SK-N-SH (cell line): ENCODE results near the gene NOTCH1. TPM values are rescaled to one million over a fixed set of nuclear protein-coding genes. Genes with fewer than 3 reads are reported as not detected.

Source experiments
- CTCF ChIA-PET: fragments of 300-600, 350-600 bp; formaldehyde crosslinking; extraction: SDS; loops from one replicate; lab custom pipeline; 2021; lab: Yijun Ruan, JAX
- POLR2A ChIA-PET: fragments of 350-600 bp; sonication (Branson Sonifier 250); formaldehyde crosslinking; extraction: SDS; loops from one replicate; lab custom pipeline; 2020; ENCODE audit warnings: antibody characterized with exemption, inconsistent platforms; lab: Yijun Ruan, JAX
- DNase-seq: peaks from one replicate; pipeline ENCODE4 v3.0.0; 2012
- H2AFZ ChIP-seq: fragments of 200-600 bp; sonication (generic); 2 replicates; pipeline ENCODE4 v1.8.1; 2016; ENCODE audit warnings: antibody characterized with exemption, mild to moderate bottlenecking, low read depth
- H3F3A ChIP-seq: fragments of 200-600 bp; sonication (generic); replicated peaks from 2 replicates; pipeline ENCODE3; 2016; ENCODE audit warnings: antibody characterized with exemption, mild to moderate bottlenecking; ENCODE audit not compliant: insufficient read depth
- H3K27ac ChIP-seq, 2 experiments: fragments of 200-500 bp in 1 of 2; fragments of 200-600 bp in 1 of 2; sonication (Bioruptor generic) in 1 of 2; sonication (generic), shearing (Covaris generic) in 1 of 2; 2 replicates each; pipeline versions ENCODE4 v1.5.1 to v1.6.1; 2014 to 2016; ENCODE audit warnings: low read depth in 2 of 2, inconsistent platforms in 1 of 2, low read length in 1 of 2, mild to moderate bottlenecking in 1 of 2, mixed read lengths in 1 of 2
- H3K27me3 ChIP-seq: fragments of 200-600 bp; sonication (generic), shearing (Covaris generic); 2 replicates; pipeline ENCODE4 v1.6.1; 2016; ENCODE audit warnings: mixed run types; ENCODE audit not compliant: insufficient read depth
- H3K36me3 ChIP-seq, 2 experiments: fragments of 200-500 bp in 1 of 2; fragments of 200-600 bp in 1 of 2; sonication (Bioruptor generic) in 1 of 2; sonication (generic) in 1 of 2; replicated peaks in 1 of 2; 2 replicates each; pipeline versions ENCODE3 to v1.5.1; 2014 to 2016; ENCODE audit warnings: low read length in 1 of 2, mild to moderate bottlenecking in 1 of 2; ENCODE audit not compliant: insufficient read depth in 2 of 2, control insufficient read depth in 1 of 2
- H3K4me1 ChIP-seq, 2 experiments: fragments of 200-500 bp in 1 of 2; fragments of 200-600 bp in 1 of 2; sonication (Bioruptor generic) in 1 of 2; sonication (generic), shearing (Covaris generic) in 1 of 2; 2 replicates each; pipeline versions ENCODE4 v1.5.1 to v1.6.1; 2014 to 2016; ENCODE audit warnings: low read depth in 1 of 2, low read length in 1 of 2, mixed run types in 1 of 2; ENCODE audit not compliant: insufficient read depth in 2 of 2, control insufficient read depth in 1 of 2
- H3K4me2 ChIP-seq: fragments of 200-600 bp; sonication (generic), shearing (Covaris generic); 2 replicates; pipeline ENCODE4 v1.6.1; 2017; ENCODE audit warnings: mixed run types
- H3K4me3 ChIP-seq, 2 experiments: fragments of 200-500 bp in 1 of 2; fragments of 200-600 bp in 1 of 2; sonication (Bioruptor generic) in 1 of 2; sonication (generic), shearing (Covaris generic) in 1 of 2; 2 replicates each; pipeline versions ENCODE4 v1.5.1 to v1.8.1; 2014 to 2016; ENCODE audit warnings: low read depth in 2 of 2, inconsistent platforms in 1 of 2, low read length in 1 of 2, mild to moderate bottlenecking in 1 of 2, mixed read lengths in 1 of 2, moderate library complexity in 1 of 2
- H3K79me2 ChIP-seq: fragments of 200-600 bp; sonication (generic); 2 replicates; pipeline ENCODE4 v1.8.1; 2017; ENCODE audit warnings: mild to moderate bottlenecking; ENCODE audit not compliant: insufficient read depth
- H3K9ac ChIP-seq: fragments of 200-600 bp; sonication (generic); 2 replicates; pipeline ENCODE4 v1.6.1; 2017; ENCODE audit warnings: mixed run types
- H3K9me2 ChIP-seq: fragments of 200-600 bp; sonication (generic); 2 replicates; pipeline ENCODE4 v1.6.1; 2017; ENCODE audit warnings: mixed run types
- H3K9me3 ChIP-seq: fragments of 200-600 bp; sonication (generic); 2 replicates; pipeline ENCODE4 v1.6.1; 2017; ENCODE audit warnings: mixed run types, mild to moderate bottlenecking, moderate library complexity
- H4K20me1 ChIP-seq: fragments of 200-600 bp; sonication (generic); 2 replicates; pipeline ENCODE4 v1.6.1; 2017; ENCODE audit warnings: mild to moderate bottlenecking, mixed run types; ENCODE audit not compliant: insufficient read depth
- ELF1 ChIP-seq: IDR thresholded peaks from 2 replicates; pipeline ENCODE4 v1.4.0; 2012
- EP300 ChIP-seq, 2 experiments: IDR thresholded peaks; 2 replicates each; pipeline versions ENCODE4 v1.4.0 to v1.6.1; 2012; ENCODE audit warnings: borderline replicate concordance in 1 of 2, low read depth in 1 of 2, low read length in 1 of 2
- MXI1 ChIP-seq: IDR thresholded peaks from 2 replicates; pipeline ENCODE4 v1.6.1; 2012; ENCODE audit warnings: mild to moderate bottlenecking, low read depth, low read length, improper control_type of control experiment
- PBX3 ChIP-seq: IDR thresholded peaks from 2 replicates; pipeline ENCODE4; 2012
- POLR2AphosphoS5 ChIP-seq: IDR thresholded peaks from 2 replicates; pipeline ENCODE4 v1.6.1; 2012; ENCODE audit warnings: low read depth, low read length
- RCOR1 ChIP-seq: fragments of 150-350 bp; IDR thresholded peaks from 2 replicates; pipeline ENCODE4 v1.6.1; 2017; ENCODE audit warnings: antibody characterized with exemption, low read length
- RXRA ChIP-seq: IDR thresholded peaks from 2 replicates; pipeline ENCODE4 v1.4.0; 2012; ENCODE audit warnings: low read depth, mild to moderate bottlenecking, borderline replicate concordance
- SMC3 ChIP-seq: IDR thresholded peaks from 2 replicates; pipeline ENCODE4 v1.6.1; 2012; ENCODE audit warnings: low read depth, low read length, improper control_type of control experiment
- TAF1 ChIP-seq: IDR thresholded peaks from 2 replicates; pipeline ENCODE4 v1.6.1; 2012; ENCODE audit warnings: low read depth, mild to moderate bottlenecking, low read length, moderate library complexity, borderline replicate concordance
- WGBS: methylation state at CpG from one replicate; pipeline ENCODE4 v1.1.6; 2017; ENCODE audit warnings: low lambda C conversion rate; 5-methylcytosine and 5-hydroxymethylcytosine counted together
- polyA plus RNA-seq, 3 experiments: library from polyadenylated mRNA; depleted of rRNA; stranded (reverse); fragments of >200 nt; gene quantifications; 2 replicates each; pipeline ENCODE4 v1.2.3, GENCODE V29; 2012
- TF ChIP-seq, protein P1 (sequence below): fragments of 150-350 bp; IDR thresholded peaks from 2 replicates; pipeline ENCODE4 v1.6.1; 2017; ENCODE audit warnings: antibody characterized with exemption, low read length, low read depth, borderline replicate concordance
- TF ChIP-seq, protein P2 (sequence below): fragments of 200-600 bp; sonication (generic); IDR thresholded peaks from 2 replicates; pipeline ENCODE4 v1.6.1; 2017; ENCODE audit warnings: antibody characterized with exemption, mild to moderate bottlenecking, moderate library complexity

Gene NOTCH1
- polyA plus RNA-seq, 1 of the 3 experiments (the other 2 are of a cell fraction), result 6.6 TPM

DNA sequence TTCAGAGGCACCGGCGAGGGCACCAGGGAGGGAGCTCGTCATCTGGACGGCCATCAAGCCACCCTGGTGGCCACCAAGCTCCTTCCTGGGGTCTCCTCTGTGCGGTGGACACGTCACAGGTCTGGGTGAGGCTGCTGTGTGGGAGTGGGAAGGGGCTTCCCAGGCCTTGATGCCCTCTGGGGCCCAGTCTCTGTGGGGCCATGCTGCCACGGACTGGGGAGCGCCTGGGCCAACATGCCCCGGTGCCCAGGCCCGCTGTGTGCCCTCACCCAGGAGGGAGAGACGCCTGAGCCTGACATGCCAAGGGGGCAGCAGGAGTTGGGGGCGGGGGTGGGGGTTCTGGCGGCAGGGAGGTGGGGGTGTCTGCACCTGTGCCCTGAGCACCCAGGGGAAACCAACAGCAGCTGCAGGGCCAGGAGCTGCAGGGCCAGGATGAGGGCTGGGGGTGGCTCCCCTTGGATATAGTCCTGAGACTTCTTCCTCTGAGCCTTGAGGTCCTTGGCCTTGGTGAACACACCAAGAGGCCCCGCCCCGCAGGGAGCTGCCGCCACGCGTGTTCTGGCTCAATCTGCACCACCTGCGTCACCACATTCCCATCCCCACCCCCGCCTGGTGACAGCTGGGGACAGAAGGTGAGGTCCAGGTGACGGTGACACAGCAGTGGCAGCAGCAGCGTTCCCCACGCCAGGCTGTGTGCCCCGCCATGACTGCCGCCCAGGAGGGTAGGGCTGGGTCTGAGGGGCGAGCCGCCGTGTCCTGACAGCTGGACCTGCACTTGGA lies 47.7 kb downstream of the NOTCH1 start:
- DNase-seq, result no peak
- TF ChIP-seq MXI1, result no peak
- TF ChIP-seq POLR2AphosphoS5, result no peak
- TF ChIP-seq PBX3, result no peak
- no peak for TF ChIP-seq RCOR1
- TF ChIP-seq RXRA, result no peak
- no peak for TF ChIP-seq TAF1
- TF ChIP-seq, protein P1, sequence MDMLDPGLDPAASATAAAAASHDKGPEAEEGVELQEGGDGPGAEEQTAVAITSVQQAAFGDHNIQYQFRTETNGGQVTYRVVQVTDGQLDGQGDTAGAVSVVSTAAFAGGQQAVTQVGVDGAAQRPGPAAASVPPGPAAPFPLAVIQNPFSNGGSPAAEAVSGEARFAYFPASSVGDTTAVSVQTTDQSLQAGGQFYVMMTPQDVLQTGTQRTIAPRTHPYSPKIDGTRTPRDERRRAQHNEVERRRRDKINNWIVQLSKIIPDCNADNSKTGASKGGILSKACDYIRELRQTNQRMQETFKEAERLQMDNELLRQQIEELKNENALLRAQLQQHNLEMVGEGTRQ, result no peak
- TF ChIP-seq ELF1, result no peak
- TF ChIP-seq SMC3, result no peak
- no peak for TF ChIP-seq EP300 (IDR thresholded peaks at IDR 0.05; ENCODE audit: borderline replicate concordance in 1 of 2, low read depth in 1 of 2, low read length in 1 of 2)
- TF ChIP-seq, protein P2, sequence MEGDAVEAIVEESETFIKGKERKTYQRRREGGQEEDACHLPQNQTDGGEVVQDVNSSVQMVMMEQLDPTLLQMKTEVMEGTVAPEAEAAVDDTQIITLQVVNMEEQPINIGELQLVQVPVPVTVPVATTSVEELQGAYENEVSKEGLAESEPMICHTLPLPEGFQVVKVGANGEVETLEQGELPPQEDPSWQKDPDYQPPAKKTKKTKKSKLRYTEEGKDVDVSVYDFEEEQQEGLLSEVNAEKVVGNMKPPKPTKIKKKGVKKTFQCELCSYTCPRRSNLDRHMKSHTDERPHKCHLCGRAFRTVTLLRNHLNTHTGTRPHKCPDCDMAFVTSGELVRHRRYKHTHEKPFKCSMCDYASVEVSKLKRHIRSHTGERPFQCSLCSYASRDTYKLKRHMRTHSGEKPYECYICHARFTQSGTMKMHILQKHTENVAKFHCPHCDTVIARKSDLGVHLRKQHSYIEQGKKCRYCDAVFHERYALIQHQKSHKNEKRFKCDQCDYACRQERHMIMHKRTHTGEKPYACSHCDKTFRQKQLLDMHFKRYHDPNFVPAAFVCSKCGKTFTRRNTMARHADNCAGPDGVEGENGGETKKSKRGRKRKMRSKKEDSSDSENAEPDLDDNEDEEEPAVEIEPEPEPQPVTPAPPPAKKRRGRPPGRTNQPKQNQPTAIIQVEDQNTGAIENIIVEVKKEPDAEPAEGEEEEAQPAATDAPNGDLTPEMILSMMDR, result no peak
- POLR2A ChIA-PET, result no interaction called here
- CTCF ChIA-PET, result interaction anchor here (0.6 to 7.0 kb wide), 3 partner anchors 11 to 134 kb away, joined by 3 to 54 read pairs (median 8); no protein-coding TSS in a partner anchor
- no peak overlapping the region for H3K4me3 ChIP-seq
- peaks cover 6% of the 10 kb centered on the region for H3F3A ChIP-seq
- H3K9me3 ChIP-seq, result no peaks in the 10 kb centered on the region
- H3K79me2 ChIP-seq, result no peaks in the 10 kb centered on the region
- peaks cover 0 to 9% of the 10 kb centered on the region in 2 experiments; a peak in 1 of 4 replicates for H3K4me1 ChIP-seq
- H3K9ac ChIP-seq, result no peak overlapping the region
- no peaks in the 10 kb centered on the region for H3K9me2 ChIP-seq
- no peak overlapping the region for H3K27ac ChIP-seq
- no peak overlapping the region for H2AFZ ChIP-seq
- no peak overlapping the region for H3K4me2 ChIP-seq
- H3K27me3 ChIP-seq, result no peaks in the 10 kb centered on the region
- H4K20me1 ChIP-seq, result no peaks in the 10 kb centered on the region
- whole genome bisulfite sequencing, result 100% methylated on average over 3 of the region's 28 CpGs
- H3K36me3 ChIP-seq, result peaks cover 3 to 54% of the 10 kb centered on the region in 2 experiments
